Measurements from ENCODE around the gene YIPF2.
A peak's percentile ranks its signal among the peaks of the same experiment; 100 is the strongest.

The YIPF2 gene

GRCh38 chr19:10966809-10967208, 38.4 kb upstream of the YIPF2 start:
- no peak for TF ChIP-seq CTCF (IDR thresholded peaks at IDR 0.05)
- no peak for DNase-seq (ENCODE audit: low spot score)
- no peak overlapping the region for H3K27ac ChIP-seq
- H3K4me3 ChIP-seq: no peak overlapping the region

- no peak overlapping the region for H3K4me3 ChIP-seq
- no peak overlapping the region for H3K27ac ChIP-seq
Measured at GRCh38 chr19:10965398-10965797, 37.0 kb upstream of the YIPF2 start.

GRCh38 chr19:10964903-10965302, 36.5 kb upstream of the YIPF2 start:
- no peak for TF ChIP-seq CTCF (IDR thresholded peaks at IDR 0.05)
- H3K27ac ChIP-seq: no peak overlapping the region
- H3K4me3 ChIP-seq: no peak overlapping the region
- no peak for DNase-seq (ENCODE audit: low spot score)

More at GRCh38 chr19:10965398-10965797, 37.0 kb upstream of the YIPF2 start:
- DNase-seq (ENCODE audit: low spot score): no peak
- TF ChIP-seq CTCF (IDR thresholded peaks at IDR 0.05): no peak

- no peak for DNase-seq (ENCODE audit: low spot score)
- H3K4me3 ChIP-seq: no peak overlapping the region
- H3K27ac ChIP-seq: no peak overlapping the region
- no peak for TF ChIP-seq CTCF (IDR thresholded peaks at IDR 0.05)
Measured at GRCh38 chr19:10963865-10964264, 35.4 kb upstream of the YIPF2 start.

- no peak overlapping the region for H3K27ac ChIP-seq
- no peak overlapping the region for H3K4me3 ChIP-seq
- no peak for TF ChIP-seq CTCF (IDR thresholded peaks at IDR 0.05)
- DNase-seq (ENCODE audit: low spot score): no peak
Measured at GRCh38 chr19:10962863-10963262, 34.4 kb upstream of the YIPF2 start.

DNA sequence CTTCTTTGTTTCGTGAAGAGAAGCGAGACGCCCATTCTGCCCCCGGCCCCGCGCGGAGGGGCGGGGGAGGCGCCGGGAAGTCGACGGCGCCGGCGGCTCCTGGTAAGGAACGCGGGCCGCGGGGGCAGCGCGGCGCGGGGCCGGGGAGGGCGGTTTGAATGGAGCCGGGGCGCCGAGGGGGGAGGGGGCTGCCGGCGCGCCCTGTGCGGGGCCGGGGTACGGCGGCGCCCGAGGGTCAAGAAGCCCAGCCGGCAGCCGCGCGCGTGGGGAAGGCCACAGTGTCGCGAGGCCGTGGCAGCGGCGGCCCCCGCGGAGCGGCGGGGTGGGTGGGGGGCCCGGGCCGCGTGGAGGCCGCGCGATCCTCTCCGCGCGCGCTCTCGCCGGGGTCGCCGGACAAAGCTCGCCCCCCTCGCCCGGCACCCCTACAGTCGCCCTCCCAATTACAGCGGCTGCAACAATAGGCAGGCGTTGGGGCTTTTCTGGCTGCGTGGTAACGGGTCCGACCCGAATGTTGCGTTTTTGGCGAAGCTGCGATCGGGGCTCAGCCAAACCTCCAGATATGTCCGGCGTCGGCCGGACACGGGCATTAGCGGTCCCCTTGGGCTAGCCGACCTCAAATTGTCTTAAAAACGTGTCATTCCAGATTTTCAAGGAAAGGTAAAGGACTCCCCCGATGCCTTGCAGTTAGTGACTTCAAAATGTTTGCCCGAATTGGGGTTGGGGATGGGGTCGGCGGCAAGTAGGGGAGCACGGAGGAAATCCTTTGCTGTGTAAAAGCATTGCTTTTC, 32.8 kb upstream of the YIPF2 start:
- peak overlapping the region; percentile 55 to 95 for H3K27ac ChIP-seq
- H3K4me3 ChIP-seq: peak overlapping the region; percentile 97
- DNase-seq (ENCODE audit: low spot score): no peak
- no peak for TF ChIP-seq CTCF (IDR thresholded peaks at IDR 0.05)

All from coronary artery (tissue), 2 donors.